K562 (cell line): ENCODE measurements around the gene NCAPG2. TPM values are rescaled to one million over a fixed set of nuclear protein-coding genes. Genes with fewer than 3 reads are reported as not detected.

ENCODE experiments used
- ATF7 ChIP-seq: fragments of 450-650 bp; IDR thresholded peaks from 2 replicates; pipeline ENCODE4 v1.7.1; 2014; ENCODE audit warnings: mild to moderate bottlenecking, moderate library complexity
- BCL6 ChIP-seq: fragments of 250-450 bp; sonication (Bioruptor Pico); IDR thresholded peaks from 2 replicates; pipeline ENCODE4 v1.4.0; 2020
- DPF2 ChIP-seq: fragments of 450-650 bp; IDR thresholded peaks from 2 replicates; pipeline ENCODE4 v1.6.1; 2016
- FOXK2 ChIP-seq, 2 experiments: fragments of 450-650 bp; IDR thresholded peaks in 1 of 2; conservative IDR thresholded peaks in 1 of 2; 2 replicates each; pipeline ENCODE4 v1.6.1; 2016; ENCODE audit warnings: low read depth in 2 of 2, mild to moderate bottlenecking in 1 of 2
- GABPA ChIP-seq: fragments of 200-800 bp; sonication (Bioruptor generic); conservative IDR thresholded peaks from 2 replicates; pipeline ENCODE4 v1.6.1; 2016; ENCODE audit warnings: low read depth, missing genetic modification characterization, missing compliant biosample characterization
- POLR3A ChIP-seq: IDR thresholded peaks from 2 replicates; pipeline ENCODE4 v1.6.1; 2011; ENCODE audit warnings: borderline replicate concordance, mild to moderate bottlenecking, moderate library complexity; ENCODE audit not compliant: insufficient read length, insufficient read depth; ENCODE audit errors: extremely low read depth
- RBM34 ChIP-seq: fragments of 200-400 bp; formaldehyde crosslinking; IDR thresholded peaks from 2 replicates; pipeline ENCODE4 v1.6.1; 2018; ENCODE audit warnings: low read length, borderline replicate concordance; ENCODE audit not compliant: insufficient read depth
- SMARCE1 ChIP-seq: fragments of 450-650 bp; IDR thresholded peaks from 2 replicates; pipeline ENCODE4 v1.7.1; 2016; ENCODE audit warnings: mild to moderate bottlenecking
- SMC3 ChIP-seq: conservative IDR thresholded peaks from 2 replicates; pipeline ENCODE4 v1.6.1; 2011; ENCODE audit warnings: low read depth, low read length, improper control_type of control experiment; ENCODE audit not compliant: insufficient read depth
- TCF3 ChIP-seq: sonication (generic); formaldehyde crosslinking; IDR thresholded peaks from 2 replicates; pipeline ENCODE4 v1.4.0; 2020; ENCODE audit warnings: mild to moderate bottlenecking, missing genetic modification reagents
- ZNF175 ChIP-seq: fragments of 200-800 bp; sonication (Bioruptor generic); IDR thresholded peaks from 2 replicates; pipeline ENCODE4 v1.6.1; 2016; ENCODE audit warnings: low read depth, mild to moderate bottlenecking, missing genetic modification characterization, missing compliant biosample characterization
- ZNF23 ChIP-seq: fragments of 250-450 bp; sonication (Bioruptor Pico); IDR thresholded peaks from 2 replicates; pipeline ENCODE4 v1.4.0; 2020; ENCODE audit warnings: mild to moderate bottlenecking
- ZZZ3 ChIP-seq: fragments of 450-650 bp; IDR thresholded peaks from 2 replicates; pipeline ENCODE4 v1.6.1; 2016; ENCODE audit warnings: antibody characterized with exemption, mild to moderate bottlenecking, moderate library complexity
- polyA plus RNA-seq, 8 experiments: library from polyadenylated mRNA; depleted of rRNA in 4 of 8; stranded (reverse) in 5 of 8; unstranded in 3 of 8; fragments of >200 nt; fragmentation: Nextera tagmentation in 2 of 8; fragmentation: Illumina TruSeq in 1 of 8; extraction: Ambion mirVana in 2 of 8; extraction: Trizol in 1 of 8; gene quantifications; 2 replicates each; pipeline versions ENCODE4 v1.2.1 to v1.2.3, GENCODE V29; 2011 to 2014; ENCODE audit warnings: inconsistent platforms in 1 of 8, missing spikeins in 1 of 8
- total RNA-seq, 7 experiments: library from RNA; depleted of rRNA in 6 of 7; stranded (reverse); fragments of >200 nt in 6 of 7; fragmentation: Illumina TruSeq in 2 of 7; extraction: Trizol in 2 of 7; gene quantifications; 2 replicates each; pipeline versions ENCODE4 v1.2.1 to v1.2.3, GENCODE V29; 2011 to 2021; ENCODE audit warnings: low replicate concordance in 1 of 7
- TF ChIP-seq, protein P1 (sequence below): fragments of 450-650 bp; IDR thresholded peaks from 2 replicates; pipeline ENCODE4 v1.6.1; 2016; ENCODE audit warnings: mild to moderate bottlenecking, moderate library complexity
- TF ChIP-seq, protein P2 (sequence below), 2 experiments: fragments of 450-650 bp; conservative IDR thresholded peaks; 2 replicates each; pipeline ENCODE4 v1.6.1; 2017; ENCODE audit warnings: mild to moderate bottlenecking in 2 of 2, moderate library complexity in 2 of 2

Gene NCAPG2
- total and polyA plus RNA-seq, 9 of the 15 experiments (the other 6 are each of a cell fraction or from before 2014, with no cell fraction given), result 21.5 to 127 (median 86.1) TPM

GRCh38 chr7:158740657-158741293, 36.2 kb upstream of the NCAPG2 start (continued):
- TF ChIP-seq RBM34 (no peak), SMC3 (no peak), DPF2 (peak; percentile 98), GABPA (tag) (no peak), POLR3A (no peak), TCF3 (CRISPR knock-in tag) (peak; percentile 93), ZNF175 (CRISPR knock-in tag) (0 out of 2 replicates have a peak, but pooled peaks have one; percentile 30), SMARCE1 (peak; percentile 94), FOXK2 (conservative IDR thresholded peaks at IDR 0.05 in 1 of 2, IDR thresholded peaks at IDR 0.05 in 1 of 2; ENCODE audit: low read depth in 2 of 2) (peak; percentile 53 to 60; a peak in 3 of 4 replicates), ZNF23 (CRISPR knock-in tag) (no peak), ATF7 (peak; percentile 27; the same call in 1 of the 2 replicates), BCL6 (no peak), ZZZ3 (no peak)
- TF ChIP-seq, protein P1, sequence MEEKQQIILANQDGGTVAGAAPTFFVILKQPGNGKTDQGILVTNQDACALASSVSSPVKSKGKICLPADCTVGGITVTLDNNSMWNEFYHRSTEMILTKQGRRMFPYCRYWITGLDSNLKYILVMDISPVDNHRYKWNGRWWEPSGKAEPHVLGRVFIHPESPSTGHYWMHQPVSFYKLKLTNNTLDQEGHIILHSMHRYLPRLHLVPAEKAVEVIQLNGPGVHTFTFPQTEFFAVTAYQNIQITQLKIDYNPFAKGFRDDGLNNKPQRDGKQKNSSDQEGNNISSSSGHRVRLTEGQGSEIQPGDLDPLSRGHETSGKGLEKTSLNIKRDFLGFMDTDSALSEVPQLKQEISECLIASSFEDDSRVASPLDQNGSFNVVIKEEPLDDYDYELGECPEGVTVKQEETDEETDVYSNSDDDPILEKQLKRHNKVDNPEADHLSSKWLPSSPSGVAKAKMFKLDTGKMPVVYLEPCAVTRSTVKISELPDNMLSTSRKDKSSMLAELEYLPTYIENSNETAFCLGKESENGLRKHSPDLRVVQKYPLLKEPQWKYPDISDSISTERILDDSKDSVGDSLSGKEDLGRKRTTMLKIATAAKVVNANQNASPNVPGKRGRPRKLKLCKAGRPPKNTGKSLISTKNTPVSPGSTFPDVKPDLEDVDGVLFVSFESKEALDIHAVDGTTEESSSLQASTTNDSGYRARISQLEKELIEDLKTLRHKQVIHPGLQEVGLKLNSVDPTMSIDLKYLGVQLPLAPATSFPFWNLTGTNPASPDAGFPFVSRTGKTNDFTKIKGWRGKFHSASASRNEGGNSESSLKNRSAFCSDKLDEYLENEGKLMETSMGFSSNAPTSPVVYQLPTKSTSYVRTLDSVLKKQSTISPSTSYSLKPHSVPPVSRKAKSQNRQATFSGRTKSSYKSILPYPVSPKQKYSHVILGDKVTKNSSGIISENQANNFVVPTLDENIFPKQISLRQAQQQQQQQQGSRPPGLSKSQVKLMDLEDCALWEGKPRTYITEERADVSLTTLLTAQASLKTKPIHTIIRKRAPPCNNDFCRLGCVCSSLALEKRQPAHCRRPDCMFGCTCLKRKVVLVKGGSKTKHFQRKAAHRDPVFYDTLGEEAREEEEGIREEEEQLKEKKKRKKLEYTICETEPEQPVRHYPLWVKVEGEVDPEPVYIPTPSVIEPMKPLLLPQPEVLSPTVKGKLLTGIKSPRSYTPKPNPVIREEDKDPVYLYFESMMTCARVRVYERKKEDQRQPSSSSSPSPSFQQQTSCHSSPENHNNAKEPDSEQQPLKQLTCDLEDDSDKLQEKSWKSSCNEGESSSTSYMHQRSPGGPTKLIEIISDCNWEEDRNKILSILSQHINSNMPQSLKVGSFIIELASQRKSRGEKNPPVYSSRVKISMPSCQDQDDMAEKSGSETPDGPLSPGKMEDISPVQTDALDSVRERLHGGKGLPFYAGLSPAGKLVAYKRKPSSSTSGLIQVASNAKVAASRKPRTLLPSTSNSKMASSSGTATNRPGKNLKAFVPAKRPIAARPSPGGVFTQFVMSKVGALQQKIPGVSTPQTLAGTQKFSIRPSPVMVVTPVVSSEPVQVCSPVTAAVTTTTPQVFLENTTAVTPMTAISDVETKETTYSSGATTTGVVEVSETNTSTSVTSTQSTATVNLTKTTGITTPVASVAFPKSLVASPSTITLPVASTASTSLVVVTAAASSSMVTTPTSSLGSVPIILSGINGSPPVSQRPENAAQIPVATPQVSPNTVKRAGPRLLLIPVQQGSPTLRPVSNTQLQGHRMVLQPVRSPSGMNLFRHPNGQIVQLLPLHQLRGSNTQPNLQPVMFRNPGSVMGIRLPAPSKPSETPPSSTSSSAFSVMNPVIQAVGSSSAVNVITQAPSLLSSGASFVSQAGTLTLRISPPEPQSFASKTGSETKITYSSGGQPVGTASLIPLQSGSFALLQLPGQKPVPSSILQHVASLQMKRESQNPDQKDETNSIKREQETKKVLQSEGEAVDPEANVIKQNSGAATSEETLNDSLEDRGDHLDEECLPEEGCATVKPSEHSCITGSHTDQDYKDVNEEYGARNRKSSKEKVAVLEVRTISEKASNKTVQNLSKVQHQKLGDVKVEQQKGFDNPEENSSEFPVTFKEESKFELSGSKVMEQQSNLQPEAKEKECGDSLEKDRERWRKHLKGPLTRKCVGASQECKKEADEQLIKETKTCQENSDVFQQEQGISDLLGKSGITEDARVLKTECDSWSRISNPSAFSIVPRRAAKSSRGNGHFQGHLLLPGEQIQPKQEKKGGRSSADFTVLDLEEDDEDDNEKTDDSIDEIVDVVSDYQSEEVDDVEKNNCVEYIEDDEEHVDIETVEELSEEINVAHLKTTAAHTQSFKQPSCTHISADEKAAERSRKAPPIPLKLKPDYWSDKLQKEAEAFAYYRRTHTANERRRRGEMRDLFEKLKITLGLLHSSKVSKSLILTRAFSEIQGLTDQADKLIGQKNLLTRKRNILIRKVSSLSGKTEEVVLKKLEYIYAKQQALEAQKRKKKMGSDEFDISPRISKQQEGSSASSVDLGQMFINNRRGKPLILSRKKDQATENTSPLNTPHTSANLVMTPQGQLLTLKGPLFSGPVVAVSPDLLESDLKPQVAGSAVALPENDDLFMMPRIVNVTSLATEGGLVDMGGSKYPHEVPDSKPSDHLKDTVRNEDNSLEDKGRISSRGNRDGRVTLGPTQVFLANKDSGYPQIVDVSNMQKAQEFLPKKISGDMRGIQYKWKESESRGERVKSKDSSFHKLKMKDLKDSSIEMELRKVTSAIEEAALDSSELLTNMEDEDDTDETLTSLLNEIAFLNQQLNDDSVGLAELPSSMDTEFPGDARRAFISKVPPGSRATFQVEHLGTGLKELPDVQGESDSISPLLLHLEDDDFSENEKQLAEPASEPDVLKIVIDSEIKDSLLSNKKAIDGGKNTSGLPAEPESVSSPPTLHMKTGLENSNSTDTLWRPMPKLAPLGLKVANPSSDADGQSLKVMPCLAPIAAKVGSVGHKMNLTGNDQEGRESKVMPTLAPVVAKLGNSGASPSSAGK, result no peak
- TF ChIP-seq, protein P2, sequence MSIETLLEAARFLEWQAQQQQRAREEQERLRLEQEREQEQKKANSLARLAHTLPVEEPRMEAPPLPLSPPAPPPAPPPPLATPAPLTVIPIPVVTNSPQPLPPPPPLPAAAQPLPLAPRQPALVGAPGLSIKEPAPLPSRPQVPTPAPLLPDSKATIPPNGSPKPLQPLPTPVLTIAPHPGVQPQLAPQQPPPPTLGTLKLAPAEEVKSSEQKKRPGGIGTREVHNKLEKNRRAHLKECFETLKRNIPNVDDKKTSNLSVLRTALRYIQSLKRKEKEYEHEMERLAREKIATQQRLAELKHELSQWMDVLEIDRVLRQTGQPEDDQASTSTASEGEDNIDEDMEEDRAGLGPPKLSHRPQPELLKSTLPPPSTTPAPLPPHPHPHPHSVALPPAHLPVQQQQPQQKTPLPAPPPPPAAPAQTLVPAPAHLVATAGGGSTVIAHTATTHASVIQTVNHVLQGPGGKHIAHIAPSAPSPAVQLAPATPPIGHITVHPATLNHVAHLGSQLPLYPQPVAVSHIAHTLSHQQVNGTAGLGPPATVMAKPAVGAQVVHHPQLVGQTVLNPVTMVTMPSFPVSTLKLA (conservative IDR thresholded peaks at IDR 0.05), result peak in 1 of 2 experiments; percentile 51; a peak in 3 of 4 replicates
